PFSK-1 (cell line): ENCODE results near the gene DLST.

Experiments used
- FOXP2 ChIP-seq: optimal IDR thresholded peaks from 2 replicates; pipeline ENCODE3; 2011; ENCODE audit warnings: borderline replicate concordance, control low read depth, inconsistent platforms; ENCODE audit not compliant: insufficient read depth; ENCODE audit errors: extremely low read length, extremely low read depth
- POLR2AphosphoS5 ChIP-seq: IDR thresholded peaks from 2 replicates; pipeline ENCODE4 v1.6.1; 2012; ENCODE audit warnings: low read depth, mild to moderate bottlenecking, control low read depth, low read length, moderate library complexity
- SIN3A ChIP-seq: IDR thresholded peaks from 2 replicates; pipeline ENCODE4 v1.6.1; 2012; ENCODE audit warnings: mild to moderate bottlenecking, low read length, moderate library complexity, borderline replicate concordance; ENCODE audit not compliant: insufficient read depth
- TAF1 ChIP-seq: IDR thresholded peaks from 2 replicates; pipeline ENCODE4 v1.6.1; 2012; ENCODE audit warnings: low read length, control low read depth, borderline replicate concordance; ENCODE audit not compliant: insufficient read depth
- TF ChIP-seq, protein P1 (sequence below), 2 experiments: IDR thresholded peaks; 2 replicates each; pipeline versions ENCODE4 v1.6.1 to v1.8.0; 2011 to 2012; ENCODE audit warnings: low read depth in 2 of 2, low read length in 2 of 2, control low read depth in 1 of 2, inconsistent platforms in 1 of 2, mild to moderate bottlenecking in 1 of 2, moderate library complexity in 1 of 2; ENCODE audit not compliant: insufficient read depth in 1 of 2

The DLST gene

GRCh38 chr14:74843653-74844052, 38.1 kb upstream of the DLST start:
- no peak for TF ChIP-seq FOXP2
- TF ChIP-seq, protein P1, sequence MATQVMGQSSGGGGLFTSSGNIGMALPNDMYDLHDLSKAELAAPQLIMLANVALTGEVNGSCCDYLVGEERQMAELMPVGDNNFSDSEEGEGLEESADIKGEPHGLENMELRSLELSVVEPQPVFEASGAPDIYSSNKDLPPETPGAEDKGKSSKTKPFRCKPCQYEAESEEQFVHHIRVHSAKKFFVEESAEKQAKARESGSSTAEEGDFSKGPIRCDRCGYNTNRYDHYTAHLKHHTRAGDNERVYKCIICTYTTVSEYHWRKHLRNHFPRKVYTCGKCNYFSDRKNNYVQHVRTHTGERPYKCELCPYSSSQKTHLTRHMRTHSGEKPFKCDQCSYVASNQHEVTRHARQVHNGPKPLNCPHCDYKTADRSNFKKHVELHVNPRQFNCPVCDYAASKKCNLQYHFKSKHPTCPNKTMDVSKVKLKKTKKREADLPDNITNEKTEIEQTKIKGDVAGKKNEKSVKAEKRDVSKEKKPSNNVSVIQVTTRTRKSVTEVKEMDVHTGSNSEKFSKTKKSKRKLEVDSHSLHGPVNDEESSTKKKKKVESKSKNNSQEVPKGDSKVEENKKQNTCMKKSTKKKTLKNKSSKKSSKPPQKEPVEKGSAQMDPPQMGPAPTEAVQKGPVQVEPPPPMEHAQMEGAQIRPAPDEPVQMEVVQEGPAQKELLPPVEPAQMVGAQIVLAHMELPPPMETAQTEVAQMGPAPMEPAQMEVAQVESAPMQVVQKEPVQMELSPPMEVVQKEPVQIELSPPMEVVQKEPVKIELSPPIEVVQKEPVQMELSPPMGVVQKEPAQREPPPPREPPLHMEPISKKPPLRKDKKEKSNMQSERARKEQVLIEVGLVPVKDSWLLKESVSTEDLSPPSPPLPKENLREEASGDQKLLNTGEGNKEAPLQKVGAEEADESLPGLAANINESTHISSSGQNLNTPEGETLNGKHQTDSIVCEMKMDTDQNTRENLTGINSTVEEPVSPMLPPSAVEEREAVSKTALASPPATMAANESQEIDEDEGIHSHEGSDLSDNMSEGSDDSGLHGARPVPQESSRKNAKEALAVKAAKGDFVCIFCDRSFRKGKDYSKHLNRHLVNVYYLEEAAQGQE (IDR thresholded peaks at IDR 0.05; ENCODE audit: insufficient read depth in 1 of 2, low read depth in 2 of 2, low read length in 2 of 2): no peak
- no peak for TF ChIP-seq SIN3A
- TF ChIP-seq TAF1: no peak
- TF ChIP-seq POLR2AphosphoS5: no peak

- TF ChIP-seq SIN3A: no peak
- TF ChIP-seq TAF1: no peak
- TF ChIP-seq POLR2AphosphoS5: no peak
- TF ChIP-seq FOXP2: no peak
- TF ChIP-seq, protein P1 (IDR thresholded peaks at IDR 0.05; ENCODE audit: insufficient read depth in 1 of 2, low read depth in 2 of 2, low read length in 2 of 2): no peak
Measured at GRCh38 chr14:74846168-74846567, 35.5 kb upstream of the DLST start.

DNA sequence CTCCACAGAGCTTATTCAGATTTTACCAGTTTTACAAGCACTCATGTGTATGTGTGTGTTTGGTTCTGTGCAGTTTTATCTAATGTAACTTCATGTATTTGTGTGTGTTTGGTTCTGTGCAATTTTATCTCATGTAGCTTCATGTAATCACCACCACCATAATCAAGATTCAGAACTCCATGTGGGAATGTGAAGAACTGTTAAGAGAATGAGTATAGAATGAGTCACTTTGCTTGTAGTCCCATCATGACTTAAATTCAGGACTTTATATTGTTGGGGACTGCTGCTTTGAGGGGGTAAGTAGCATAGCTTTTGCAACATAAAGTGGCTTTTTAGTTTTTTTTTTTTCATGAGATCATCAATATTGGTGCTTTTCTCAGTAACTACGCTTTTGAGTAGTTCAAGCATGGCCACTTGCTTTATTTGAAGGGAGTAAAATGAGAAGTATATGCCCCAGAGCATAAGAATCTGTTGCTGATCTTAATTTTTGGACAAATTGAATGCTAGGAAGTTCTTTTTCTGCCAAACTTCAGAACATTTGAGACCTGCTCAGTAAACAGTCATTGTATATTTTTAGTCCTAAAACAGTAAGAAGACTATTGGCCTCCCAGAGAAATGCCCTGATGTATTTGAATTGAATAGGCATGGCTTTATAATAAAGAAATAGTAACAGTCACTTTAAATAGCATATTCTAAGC, 34.6 kb upstream of the DLST start:
- TF ChIP-seq SIN3A (no peak), FOXP2 (no peak), POLR2AphosphoS5 (no peak), TAF1 (no peak)
- TF ChIP-seq, protein P1 (IDR thresholded peaks at IDR 0.05; ENCODE audit: insufficient read depth in 1 of 2, low read depth in 2 of 2, low read length in 2 of 2): no peak

GRCh38 chr14:74848768-74849167, 32.9 kb upstream of the DLST start:
- no peak for TF ChIP-seq FOXP2
- TF ChIP-seq, protein P1 (IDR thresholded peaks at IDR 0.05; ENCODE audit: insufficient read depth in 1 of 2, low read depth in 2 of 2, low read length in 2 of 2): no peak
- TF ChIP-seq SIN3A: no peak
- TF ChIP-seq TAF1: no peak
- TF ChIP-seq POLR2AphosphoS5: no peak

GRCh38 chr14:74852922-74853530, 28.7 kb upstream of the DLST start:
- TF ChIP-seq, protein P1 (IDR thresholded peaks at IDR 0.05; ENCODE audit: insufficient read depth in 1 of 2, low read depth in 2 of 2, low read length in 2 of 2): no peak
- TF ChIP-seq SIN3A (no peak), FOXP2 (no peak), POLR2AphosphoS5 (no peak), TAF1 (no peak)
